ENCODE results near the gene TMEM179. TPM values are rescaled to one million over a fixed set of nuclear protein-coding genes. Genes with fewer than 3 reads are reported as not detected.

Gene TMEM179
- total and polyA plus RNA-seq, 2 of the 13 experiments (the other 11 are each of a cell fraction or from before 2014, with no cell fraction given): not detected

DNA sequence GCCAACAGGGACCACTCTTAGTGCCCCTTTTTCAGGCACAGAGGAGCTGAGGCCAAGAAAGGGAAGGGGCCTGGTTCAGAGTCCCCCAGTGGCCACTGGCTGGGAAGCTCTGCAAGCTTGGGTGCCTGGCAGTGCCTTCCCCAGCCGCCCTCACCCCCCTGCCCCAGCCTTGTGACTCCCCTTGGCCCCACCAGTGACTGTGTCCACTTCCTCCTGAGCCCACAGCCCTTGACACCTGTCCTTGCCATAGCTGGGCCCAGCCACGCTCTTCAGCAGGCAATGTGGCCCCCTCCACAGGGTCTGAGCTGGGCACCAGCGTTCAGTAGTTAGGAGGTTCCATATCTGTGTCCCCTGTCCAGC lies 44.0 kb downstream of the TMEM179 start:
- FAIRE-seq: no peak
- ATAC-seq: no peak
- intact Hi-C loops (cut with micrococcal nuclease; ENCODE audit: unreplicated experiment): no loop called here
- in situ Hi-C loops (cut with HindIII; ENCODE audit: extremely low pct_ligation_motif_present, low pct_unique_long_range_greater_than_20kb): loop anchor here (5.0 kb wide), 1 partner anchor 423 kb away; the partner anchor contains the start of gene KIF26A
- Histone ChIP-seq H3K4me2 (ENCODE audit: low read depth, low read length) (no peak overlapping the region), H3K27ac (ENCODE audit: extremely low read length, insufficient read depth, low read length) (no peak overlapping the region), H3K36me3 (replicated peaks in 1 of 2; ENCODE audit: control insufficient read depth in 1 of 2, insufficient read depth in 2 of 2, low read length in 2 of 2) (no peaks in the 10 kb centered on the region), H4K20me1 (ENCODE audit: insufficient read depth, low read length) (0 out of 2 replicates have a peak, but pooled peaks cover 2% of the 10 kb centered on the region), H3K4me1 (ENCODE audit: insufficient read depth, low read length) (no peaks in the 10 kb centered on the region), H3K9me3 (ENCODE audit: low read length) (no peaks in the 10 kb centered on the region), H3K9ac (ENCODE audit: insufficient read depth, low read depth, low read length) (no peak overlapping the region), H2AFZ (ENCODE audit: low read length) (no peak overlapping the region), H3K4me3 (replicated peaks in 1 of 3; ENCODE audit: insufficient read depth in 1 of 3, low read depth in 2 of 3, low read length in 3 of 3) (no peak overlapping the region), H3K27me3 (ENCODE audit: control insufficient read depth in 1 of 2, insufficient read depth in 2 of 2, low read length in 2 of 2) (peaks cover 15 to 81% of the 10 kb centered on the region in 2 experiments), H3K79me2 (ENCODE audit: insufficient read depth, low read length) (no peaks in the 10 kb centered on the region)
- ChIA-PET CTCF (ENCODE audit: low intra/inter-chr PET ratio, low total read pairs) (no interaction called here), POLR2A (no interaction called here)
- DNase-seq (ENCODE audit: low spot score): no peak
- no TSS peak for BruUV-seq (replicated peaks)
- no peak for TF ChIP-seq ZBTB1 (CRISPR knock-in tag; IDR thresholded peaks at IDR 0.05; ENCODE audit: borderline replicate concordance)
- TF ChIP-seq KMT2A (CRISPR knock-in tag; IDR thresholded peaks at IDR 0.05): no peak
- no peak for TF ChIP-seq PTBP1 (IDR thresholded peaks at IDR 0.05; ENCODE audit: low read depth, low read length, poor library complexity, severe bottlenecking)
- TF ChIP-seq, protein P1, sequence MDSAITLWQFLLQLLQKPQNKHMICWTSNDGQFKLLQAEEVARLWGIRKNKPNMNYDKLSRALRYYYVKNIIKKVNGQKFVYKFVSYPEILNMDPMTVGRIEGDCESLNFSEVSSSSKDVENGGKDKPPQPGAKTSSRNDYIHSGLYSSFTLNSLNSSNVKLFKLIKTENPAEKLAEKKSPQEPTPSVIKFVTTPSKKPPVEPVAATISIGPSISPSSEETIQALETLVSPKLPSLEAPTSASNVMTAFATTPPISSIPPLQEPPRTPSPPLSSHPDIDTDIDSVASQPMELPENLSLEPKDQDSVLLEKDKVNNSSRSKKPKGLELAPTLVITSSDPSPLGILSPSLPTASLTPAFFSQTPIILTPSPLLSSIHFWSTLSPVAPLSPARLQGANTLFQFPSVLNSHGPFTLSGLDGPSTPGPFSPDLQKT (CRISPR knock-in tag; IDR thresholded peaks at IDR 0.05; ENCODE audit: borderline replicate concordance): no peak
- WGBS (ENCODE audit: low lambda C conversion rate): no CpG with 5 or more reads among the region's 3 CpGs

DNA sequence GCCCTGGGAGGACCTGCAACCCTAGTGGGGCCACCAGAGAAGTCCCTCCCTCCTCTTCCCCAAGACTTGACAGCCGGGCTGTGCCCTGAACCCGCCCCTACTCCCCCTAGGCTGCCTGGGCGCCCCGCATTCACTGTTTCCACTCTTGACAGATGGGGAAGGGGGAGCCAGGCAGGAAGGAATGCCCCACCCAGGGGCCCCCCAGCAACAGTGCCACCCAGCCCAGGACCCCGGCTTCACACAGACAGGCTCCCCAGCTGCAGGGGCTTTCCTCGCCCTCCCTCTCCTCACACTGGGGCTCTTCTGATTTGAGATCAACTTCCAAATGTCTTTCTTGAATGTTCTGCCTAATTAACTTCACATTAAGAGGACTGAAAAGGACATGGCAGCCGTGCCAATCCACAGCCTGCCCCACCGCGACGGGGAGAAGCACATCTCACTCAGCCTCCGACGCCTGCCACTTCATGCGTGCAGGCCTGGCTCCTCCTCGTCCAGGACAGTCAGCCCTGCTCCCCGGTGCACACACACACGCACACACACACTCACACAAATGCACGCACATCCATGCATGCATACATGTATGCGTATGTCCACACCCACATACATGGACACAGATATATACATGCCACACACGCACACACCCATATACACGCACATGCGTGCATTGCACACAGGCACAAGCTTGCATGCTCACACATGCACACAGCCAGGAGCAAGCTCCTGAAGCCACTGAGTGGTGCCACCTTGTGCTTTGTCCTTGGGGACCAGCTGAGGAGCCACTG lies 44.6 kb downstream of the TMEM179 start:
- intact Hi-C loops (cut with micrococcal nuclease; ENCODE audit: unreplicated experiment): no loop called here
- Histone ChIP-seq H3K27me3 (ENCODE audit: control insufficient read depth in 1 of 2, insufficient read depth in 2 of 2, low read length in 2 of 2) (peaks cover 10 to 81% of the 10 kb centered on the region in 2 experiments), H3K4me3 (replicated peaks in 1 of 3; ENCODE audit: insufficient read depth in 1 of 3, low read depth in 2 of 3, low read length in 3 of 3) (no peak overlapping the region), H2AFZ (ENCODE audit: low read length) (no peak overlapping the region), H3K36me3 (replicated peaks in 1 of 2; ENCODE audit: control insufficient read depth in 1 of 2, insufficient read depth in 2 of 2, low read length in 2 of 2) (no peaks in the 10 kb centered on the region), H3K79me2 (ENCODE audit: insufficient read depth, low read length) (no peaks in the 10 kb centered on the region), H3K9ac (ENCODE audit: insufficient read depth, low read depth, low read length) (no peak overlapping the region), H3K4me1 (ENCODE audit: insufficient read depth, low read length) (no peaks in the 10 kb centered on the region), H4K20me1 (ENCODE audit: insufficient read depth, low read length) (0 out of 2 replicates have a peak, but pooled peaks cover 3% of the 10 kb centered on the region), H3K27ac (ENCODE audit: extremely low read length, insufficient read depth, low read length) (no peak overlapping the region), H3K4me2 (ENCODE audit: low read depth, low read length) (no peak overlapping the region), H3K9me3 (ENCODE audit: low read length) (no peaks in the 10 kb centered on the region)
- FAIRE-seq: no peak
- 16% methylated on average over 16 of the region's 21 CpGs for WGBS (ENCODE audit: low lambda C conversion rate)
- in situ Hi-C loops (cut with HindIII; ENCODE audit: extremely low pct_ligation_motif_present, low pct_unique_long_range_greater_than_20kb): loop anchor here (5.0 kb wide), 1 partner anchor 423 kb away; the partner anchor contains the start of gene KIF26A
- ChIA-PET CTCF (ENCODE audit: low intra/inter-chr PET ratio, low total read pairs) (no interaction called here), POLR2A (no interaction called here)
- ATAC-seq: no peak
- no TSS peak for BruUV-seq (replicated peaks)
- no peak for DNase-seq (ENCODE audit: low spot score)
- TF ChIP-seq SNAPC2 (CRISPR knock-in tag; IDR thresholded peaks at IDR 0.05) (no peak), ZFP90 (CRISPR knock-in tag; IDR thresholded peaks at IDR 0.05; ENCODE audit: borderline replicate concordance) (no peak), DNMT3B (CRISPR knock-in tag; conservative IDR thresholded peaks at IDR 0.05) (no peak), FOSL2 (CRISPR knock-in tag; IDR thresholded peaks at IDR 0.05) (no peak), TCF12 (IDR thresholded peaks at IDR 0.05) (no peak), TCF12 (CRISPR knock-in tag; IDR thresholded peaks at IDR 0.05) (no peak), ZEB1 (IDR thresholded peaks at IDR 0.05; ENCODE audit: insufficient replicate concordance, low read depth) (no peak), ELF1 (CRISPR knock-in tag; IDR thresholded peaks at IDR 0.05) (no peak), TRIM24 (CRISPR knock-in tag; IDR thresholded peaks at IDR 0.05) (no peak), NRL (CRISPR knock-in tag; IDR thresholded peaks at IDR 0.05; ENCODE audit: borderline replicate concordance) (no peak), TOPORS (CRISPR knock-in tag; IDR thresholded peaks at IDR 0.05) (no peak)
- TF ChIP-seq, protein P2, sequence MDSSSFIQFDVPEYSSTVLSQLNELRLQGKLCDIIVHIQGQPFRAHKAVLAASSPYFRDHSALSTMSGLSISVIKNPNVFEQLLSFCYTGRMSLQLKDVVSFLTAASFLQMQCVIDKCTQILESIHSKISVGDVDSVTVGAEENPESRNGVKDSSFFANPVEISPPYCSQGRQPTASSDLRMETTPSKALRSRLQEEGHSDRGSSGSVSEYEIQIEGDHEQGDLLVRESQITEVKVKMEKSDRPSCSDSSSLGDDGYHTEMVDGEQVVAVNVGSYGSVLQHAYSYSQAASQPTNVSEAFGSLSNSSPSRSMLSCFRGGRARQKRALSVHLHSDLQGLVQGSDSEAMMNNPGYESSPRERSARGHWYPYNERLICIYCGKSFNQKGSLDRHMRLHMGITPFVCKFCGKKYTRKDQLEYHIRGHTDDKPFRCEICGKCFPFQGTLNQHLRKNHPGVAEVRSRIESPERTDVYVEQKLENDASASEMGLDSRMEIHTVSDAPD (CRISPR knock-in tag; IDR thresholded peaks at IDR 0.05): no peak

Measured in HepG2 (cell line).